ENCODE data around the gene LMO7. TPM values are rescaled to one million over a fixed set of nuclear protein-coding genes. Genes with fewer than 3 reads are reported as not detected.

LMO7 gene
- total and polyA plus RNA-seq, 4 donors = 17.5 to 69.6 (median 38.2) TPM

- no peaks in the 10 kb centered on the region for H3K36me3 ChIP-seq (ENCODE audit: control insufficient read depth in 4 of 4, insufficient read depth in 3 of 4, low read depth in 1 of 4, low read length in 3 of 4)
- H3K27ac ChIP-seq (ENCODE audit: low read depth in 1 of 2, low read length in 2 of 2) = no peak overlapping the region
- peaks cover 0 to 3% (median 0%) of the 10 kb centered on the region in 4 donors for H3K4me1 ChIP-seq (ENCODE audit: control insufficient read depth in 4 of 4, insufficient read depth in 4 of 4, low read length in 3 of 4)
- H3K4me3 ChIP-seq (ENCODE audit: low read depth in 1 of 3, low read length in 3 of 3) = no peak overlapping the region
- no peak for DNase-seq (ENCODE audit: low spot score)
- H3K27me3 ChIP-seq (ENCODE audit: control insufficient read depth in 4 of 4, insufficient read depth in 4 of 4, low read length in 3 of 4) = no peaks in the 10 kb centered on the region
- no peak for TF ChIP-seq GABPA (IDR thresholded peaks at IDR 0.05 in 1 of 2, conservative IDR thresholded peaks at IDR 0.05 in 1 of 2)
- no peak for TF ChIP-seq HNF4A (conservative IDR thresholded peaks at IDR 0.05)
- WGBS = 87% methylated on average over 4 of the region's 4 CpGs
- no peaks in the 10 kb centered on the region for H3K9me3 ChIP-seq (ENCODE audit: control insufficient read depth in 4 of 4, low read length in 3 of 4)
- no peak overlapping the region for H3K9ac ChIP-seq (ENCODE audit: low read depth in 1 of 2, low read length in 2 of 2)
These were observed 25.3 kb downstream of the LMO7 start for GRCh38 chr13:75661443-75661842.

GRCh38 chr13:75666646-75667351 lies 30.7 kb downstream of the LMO7 start:
- no peak for TF ChIP-seq FOXA2 (IDR thresholded peaks at IDR 0.05)
- TF ChIP-seq RAD21 (IDR thresholded peaks at IDR 0.05) = no peak
- no peak for TF ChIP-seq ZBTB33 (IDR thresholded peaks at IDR 0.05)
- no peak for TF ChIP-seq RXRA (IDR thresholded peaks at IDR 0.05)
- no peak for TF ChIP-seq MAX (IDR thresholded peaks at IDR 0.05)
- TF ChIP-seq REST (IDR thresholded peaks at IDR 0.05) = no peak
- TF ChIP-seq CTCF (IDR thresholded peaks at IDR 0.05; ENCODE audit: low read depth, low read length, missing input control) = no peak
- TF ChIP-seq HNF4A (conservative IDR thresholded peaks at IDR 0.05) = no peak
- no peak for TF ChIP-seq ATF3 (IDR thresholded peaks at IDR 0.05)
- no peak for TF ChIP-seq YY1 (IDR thresholded peaks at IDR 0.05)
- TF ChIP-seq GABPA (IDR thresholded peaks at IDR 0.05 in 1 of 2, conservative IDR thresholded peaks at IDR 0.05 in 1 of 2) = no peak
- TF ChIP-seq JUND (IDR thresholded peaks at IDR 0.05) = no peak
- TF ChIP-seq SP1 (IDR thresholded peaks at IDR 0.05) = no peak
- no peak overlapping the region for H3K9ac ChIP-seq (ENCODE audit: low read depth in 1 of 2, low read length in 2 of 2)

More at GRCh38 chr13:75666646-75667351, 30.7 kb downstream of the LMO7 start:
- DNase-seq (ENCODE audit: low spot score) = no peak
- Histone ChIP-seq H3K27me3 (ENCODE audit: control insufficient read depth in 4 of 4, insufficient read depth in 4 of 4, low read length in 3 of 4) (no peaks in the 10 kb centered on the region), H3K4me1 (ENCODE audit: control insufficient read depth in 4 of 4, insufficient read depth in 4 of 4, low read length in 3 of 4) (peaks cover 0 to 3% (median 0%) of the 10 kb centered on the region in 4 donors), H3K36me3 (ENCODE audit: control insufficient read depth in 4 of 4, insufficient read depth in 3 of 4, low read depth in 1 of 4, low read length in 3 of 4) (no peaks in the 10 kb centered on the region), H3K9me3 (ENCODE audit: control insufficient read depth in 4 of 4, low read length in 3 of 4) (no peaks in the 10 kb centered on the region), H3K27ac (ENCODE audit: low read depth in 1 of 2, low read length in 2 of 2) (no peak overlapping the region), H3K4me3 (ENCODE audit: low read depth in 1 of 3, low read length in 3 of 3) (no peak overlapping the region)
- 68% methylated on average over 1 of the region's 1 CpG for WGBS
